GM19467 (cell line): ENCODE results near the gene SMARCA2.

Experiments used
- ATAC-seq: cut with Tn5 transposase; IDR thresholded peaks from one replicate; pipeline ENCODE4 v1.9.1; 2021; ENCODE audit warnings: mild to moderate bottlenecking, moderate library complexity; ENCODE audit not compliant: unreplicated experiment

Gene SMARCA2

DNA sequence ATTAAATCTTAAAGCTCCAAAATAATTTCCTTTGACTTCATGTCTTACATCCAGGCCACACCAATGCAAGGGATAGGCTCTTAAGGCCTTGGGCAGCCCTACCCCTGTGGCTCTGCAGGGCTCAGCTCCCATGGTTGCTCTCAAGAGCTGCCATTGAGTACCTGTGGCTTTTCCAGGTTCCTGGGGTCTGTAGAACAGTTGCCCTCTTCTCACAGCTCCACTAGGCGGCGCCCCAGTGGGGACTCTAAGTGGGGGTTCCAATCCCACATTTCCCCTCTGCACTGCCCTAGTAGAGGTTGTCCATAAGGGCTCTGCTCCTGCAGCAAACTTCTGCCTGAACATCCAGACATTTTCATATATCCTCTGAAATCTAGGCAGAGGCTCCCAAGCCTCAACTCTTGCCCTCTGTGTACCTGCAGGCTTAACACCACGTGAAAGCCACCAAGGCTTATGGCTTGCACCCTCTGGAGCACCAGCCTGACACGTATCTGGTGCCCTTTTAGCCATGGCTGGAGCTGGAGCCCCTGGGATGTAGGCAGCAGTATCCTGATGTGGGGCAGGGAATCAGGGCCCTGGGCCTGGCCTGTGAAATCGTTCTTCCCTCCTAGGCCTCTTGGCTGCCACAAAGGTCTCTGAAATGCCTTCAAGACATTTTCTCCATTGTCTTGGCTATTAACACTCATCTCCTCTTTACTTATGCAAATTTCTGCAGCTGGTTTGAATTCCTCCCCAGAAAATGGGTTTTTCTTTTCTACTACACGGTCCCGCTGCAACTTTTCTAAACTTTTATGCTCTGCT lies 185.1 kb downstream of the SMARCA2 start:
- ATAC-seq = no peak

DNA sequence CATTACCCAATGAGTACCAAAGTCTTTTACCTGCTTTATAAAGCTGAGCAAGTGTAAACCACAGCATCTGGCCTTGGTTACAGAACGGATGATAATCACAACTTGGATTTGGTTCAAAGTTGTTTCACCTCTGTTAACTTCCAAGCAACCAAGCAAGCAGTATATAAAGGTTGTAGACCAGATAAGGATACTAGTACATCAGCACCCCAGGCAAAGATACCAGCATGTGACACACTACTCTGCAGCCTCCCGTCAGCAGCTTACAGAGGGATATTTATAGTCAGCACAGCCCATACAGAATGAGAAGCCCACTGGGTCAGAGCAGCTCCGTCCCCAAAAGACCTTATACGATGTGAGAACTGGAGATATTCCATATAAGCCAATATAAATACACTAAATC lies 193.3 kb downstream of the SMARCA2 start:
- ATAC-seq = no peak

DNA sequence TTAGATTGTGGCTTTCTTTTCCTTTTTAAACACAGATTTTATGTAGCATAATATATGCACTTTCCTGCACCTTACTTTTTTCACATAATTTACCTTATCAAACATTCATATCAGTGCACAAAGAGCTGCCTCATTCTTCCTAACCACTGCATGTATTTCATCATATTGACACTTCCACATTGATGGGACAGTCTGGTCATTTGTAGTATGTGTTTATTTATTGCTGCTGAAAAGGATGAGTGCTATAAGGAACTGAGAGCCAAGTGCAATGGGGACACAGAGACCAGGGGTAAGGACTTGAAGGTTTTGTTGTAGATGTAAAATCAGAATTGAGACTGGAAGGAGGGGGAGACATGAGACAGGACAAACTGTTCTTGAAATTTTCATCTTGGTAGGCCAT lies 193.8 kb downstream of the SMARCA2 start:
- no peak for ATAC-seq

DNA sequence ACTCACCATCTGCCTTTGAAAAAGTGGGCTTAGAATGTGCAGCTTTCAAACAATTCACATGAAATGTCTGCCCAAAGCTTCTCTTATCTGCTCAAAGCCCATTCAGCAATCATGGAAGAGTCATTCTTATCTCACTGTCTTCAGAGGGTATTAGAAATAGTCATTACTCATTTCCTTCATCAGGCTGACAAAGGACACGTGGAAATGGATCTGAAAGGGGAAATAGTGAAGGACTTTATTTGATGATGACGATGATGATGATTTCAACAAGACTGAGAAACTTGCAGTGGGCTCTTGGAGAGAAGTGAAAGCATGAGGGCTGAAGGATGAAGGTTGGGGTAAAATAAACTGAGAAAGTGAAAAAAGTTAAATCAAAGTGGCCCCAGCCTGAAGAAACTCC lies 194.3 kb downstream of the SMARCA2 start:
- ATAC-seq = no peak

DNA sequence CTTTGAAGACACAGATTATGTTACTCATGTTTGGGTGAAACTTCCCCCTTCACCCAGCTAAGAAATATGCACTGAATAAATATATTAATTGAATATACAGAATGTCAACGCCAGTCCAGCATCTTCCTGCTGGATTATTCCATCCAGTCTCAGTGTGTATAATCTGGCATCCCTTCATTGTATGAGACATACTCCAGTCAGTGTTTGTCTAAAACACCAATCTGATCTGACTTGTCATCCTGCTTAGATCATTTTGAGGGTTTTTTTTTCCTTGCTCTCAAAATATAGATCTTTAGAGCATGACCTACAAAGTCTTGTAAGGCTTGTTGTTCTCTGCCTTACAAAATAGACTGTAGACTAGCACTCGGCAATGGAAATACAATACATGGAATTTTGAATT lies 195.1 kb downstream of the SMARCA2 start:
- ATAC-seq = no peak

DNA sequence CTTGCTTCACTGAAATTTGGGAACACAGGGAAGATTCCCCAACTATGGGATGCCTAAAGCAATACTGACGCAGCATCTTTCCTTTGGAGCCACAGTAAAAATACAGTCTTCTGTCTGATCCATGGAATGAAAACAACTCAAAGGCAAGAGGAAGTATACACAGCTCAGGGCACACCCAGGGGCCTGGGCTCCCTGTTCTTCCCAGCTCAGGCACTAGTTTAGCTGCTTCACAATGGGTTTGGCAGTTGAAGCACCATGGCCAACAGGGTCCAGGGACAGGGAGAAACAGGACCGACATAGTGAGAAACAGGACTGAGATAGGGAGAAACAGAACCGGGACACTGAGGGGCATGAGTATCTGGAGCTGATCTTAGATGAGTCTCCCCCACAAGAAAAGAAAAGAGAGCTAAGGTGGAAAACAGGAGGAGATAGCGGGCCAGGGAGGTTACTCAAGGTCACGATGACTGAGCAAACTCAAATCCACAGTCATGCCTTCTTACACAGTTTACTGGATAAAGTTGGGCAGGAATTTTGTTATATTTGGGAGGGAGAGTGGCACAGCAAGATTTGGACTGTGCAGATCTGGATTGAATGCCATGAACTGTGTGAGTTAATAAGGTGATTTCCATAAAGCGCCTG lies 198.8 kb downstream of the SMARCA2 start:
- ATAC-seq = no peak

DNA sequence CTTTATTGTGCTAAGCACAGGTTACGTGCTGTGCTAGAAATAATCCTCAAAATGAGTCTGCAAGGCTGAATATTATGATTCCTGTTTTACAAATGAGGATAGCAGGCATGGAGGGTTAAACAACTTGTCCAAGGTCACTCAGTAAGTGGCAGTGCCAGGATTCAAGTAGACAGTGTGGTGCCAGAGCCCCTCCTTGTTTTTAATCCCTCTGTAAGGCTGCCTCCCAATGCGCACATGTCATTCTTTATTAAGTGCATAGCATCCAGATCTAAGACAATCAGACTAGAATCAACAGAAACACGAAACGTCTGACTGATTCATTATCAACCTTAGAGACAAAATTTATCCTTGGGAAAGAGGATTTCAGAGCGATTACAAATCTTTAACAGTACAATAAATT lies 199.6 kb downstream of the SMARCA2 start:
- ATAC-seq = no peak

DNA sequence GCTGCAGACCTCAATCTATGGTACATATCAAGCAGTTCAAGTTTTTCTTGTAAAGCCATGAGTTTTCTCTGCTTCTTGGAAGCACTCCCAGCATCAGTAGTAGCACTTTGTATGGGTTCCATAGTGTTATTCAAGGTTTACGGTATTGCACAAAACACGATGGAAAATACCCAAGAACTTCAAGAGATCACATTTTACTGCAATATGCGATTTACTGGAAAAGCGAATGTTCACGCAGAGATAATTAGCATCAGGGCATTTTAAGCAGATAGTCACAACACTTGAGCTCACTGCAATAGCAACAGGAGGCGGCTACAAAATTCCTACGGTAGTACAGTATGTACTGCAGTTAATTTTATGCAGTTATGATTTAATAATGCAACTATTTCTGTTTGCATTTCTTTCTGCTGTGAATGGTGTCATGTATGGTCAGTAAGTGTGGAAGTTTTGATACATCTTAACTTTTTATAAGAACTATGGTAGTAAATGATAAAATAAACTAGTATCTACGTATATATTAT lies 200.8 kb downstream of the SMARCA2 start:
- no peak for ATAC-seq

DNA sequence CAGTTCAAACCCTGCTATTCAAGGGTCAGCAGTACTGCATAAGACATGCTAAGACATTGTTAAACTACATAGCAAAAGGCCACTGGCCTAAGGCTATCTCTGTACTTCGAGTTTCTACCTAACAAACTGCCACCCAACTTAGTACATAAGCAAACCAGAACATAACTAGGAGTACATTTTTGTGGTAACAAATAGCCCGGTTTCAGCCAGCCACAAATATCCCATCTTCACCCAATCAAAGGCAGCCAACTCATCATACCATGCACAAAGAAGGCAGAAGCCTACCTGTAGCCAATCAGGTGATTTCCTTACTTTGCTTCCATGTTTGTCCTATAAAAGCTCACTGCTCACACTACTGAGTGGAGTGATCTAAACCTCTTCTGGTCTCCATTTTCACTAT lies 201.4 kb downstream of the SMARCA2 start:
- no peak for ATAC-seq

DNA sequence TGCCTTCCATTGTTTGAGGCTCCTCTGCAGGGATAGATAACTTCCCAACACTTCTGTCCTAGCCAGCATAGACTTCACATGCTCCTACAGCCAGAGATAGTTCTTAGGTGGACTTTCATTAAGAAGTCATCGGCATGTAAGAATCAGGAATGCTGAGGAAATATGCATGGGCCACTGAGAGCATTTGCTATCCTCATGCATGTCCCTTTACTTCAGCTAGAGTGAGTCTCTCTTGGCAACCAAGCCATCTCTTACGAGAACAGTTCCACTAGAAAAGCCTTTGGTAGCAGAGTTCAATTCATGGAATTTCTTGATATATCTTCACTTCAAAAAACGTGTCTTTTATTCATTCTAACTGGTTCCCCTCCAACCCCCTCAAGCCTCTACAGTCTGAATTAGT lies 202.4 kb downstream of the SMARCA2 start:
- ATAC-seq = no peak

DNA sequence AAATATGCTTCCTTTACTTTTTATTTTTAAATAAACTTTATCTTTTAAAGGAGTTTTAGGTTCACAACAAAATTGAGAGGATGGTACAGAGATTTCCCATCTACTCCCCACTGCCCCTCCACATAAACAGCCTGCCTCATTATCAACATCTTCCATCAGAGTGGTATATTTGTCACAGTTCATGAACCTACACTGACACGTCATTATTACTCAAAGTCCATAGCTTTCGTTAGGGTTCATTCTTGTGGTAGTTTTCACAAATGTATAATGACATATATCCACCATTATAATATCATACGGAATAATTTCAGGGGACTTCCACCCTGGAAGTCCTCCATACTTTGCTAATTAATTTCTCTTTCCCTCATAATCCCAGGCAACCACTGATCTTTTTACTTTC lies 204.9 kb downstream of the SMARCA2 start:
- ATAC-seq = no peak

DNA sequence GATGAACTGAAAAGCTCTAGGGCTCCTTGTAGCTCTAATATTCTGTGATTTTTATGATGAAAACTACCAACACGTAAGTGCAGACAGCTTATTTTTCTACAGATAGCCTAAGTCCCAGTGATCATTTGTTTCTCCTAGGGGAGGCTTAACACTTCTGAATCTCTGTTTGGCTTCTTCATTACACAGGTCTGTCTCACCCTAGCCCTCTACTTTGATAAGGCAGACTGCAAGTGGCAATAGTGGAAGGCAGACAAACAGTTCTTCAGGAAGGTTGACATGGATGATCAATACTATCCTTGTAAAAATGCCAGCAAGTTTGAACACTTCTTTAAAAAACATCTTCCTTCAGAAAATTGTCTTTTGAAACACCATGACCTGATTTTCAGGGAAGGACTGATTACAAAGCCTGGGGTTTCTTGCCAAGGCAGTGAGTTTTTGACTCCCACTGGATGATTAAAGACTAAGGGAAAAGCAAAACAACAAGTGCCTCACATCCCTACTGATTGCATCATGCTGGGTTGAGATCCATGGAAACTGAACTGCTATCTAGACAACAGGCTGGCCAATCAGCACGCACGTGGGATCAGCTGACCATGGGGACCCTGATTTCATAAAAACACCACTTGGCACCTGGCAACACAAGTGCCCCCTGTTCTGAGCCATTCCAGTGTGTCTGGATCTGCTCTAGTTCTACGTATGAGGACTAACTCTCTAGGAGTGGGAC lies 212.2 kb downstream of the SMARCA2 start:
- ATAC-seq = no peak

DNA sequence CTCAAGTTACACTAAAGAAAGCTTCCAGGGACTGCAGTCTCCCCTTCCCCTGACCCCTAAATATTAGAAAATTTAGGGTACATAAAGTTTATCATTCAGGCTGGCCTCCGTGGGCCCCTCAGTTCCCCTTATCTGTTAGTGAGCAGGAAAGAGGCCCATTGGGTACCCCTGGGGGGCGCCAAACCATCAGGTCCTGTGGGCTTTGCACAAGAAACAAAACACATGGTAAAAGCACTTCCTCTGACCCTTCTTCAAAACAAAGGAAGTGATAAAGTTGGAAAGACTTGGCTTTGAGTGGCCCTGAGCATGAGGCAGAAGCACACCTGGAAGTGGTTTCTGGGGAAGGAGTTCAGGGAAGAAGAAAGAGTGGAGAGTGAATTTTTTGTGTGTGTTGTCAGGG lies 213.0 kb downstream of the SMARCA2 start:
- ATAC-seq = no peak

DNA sequence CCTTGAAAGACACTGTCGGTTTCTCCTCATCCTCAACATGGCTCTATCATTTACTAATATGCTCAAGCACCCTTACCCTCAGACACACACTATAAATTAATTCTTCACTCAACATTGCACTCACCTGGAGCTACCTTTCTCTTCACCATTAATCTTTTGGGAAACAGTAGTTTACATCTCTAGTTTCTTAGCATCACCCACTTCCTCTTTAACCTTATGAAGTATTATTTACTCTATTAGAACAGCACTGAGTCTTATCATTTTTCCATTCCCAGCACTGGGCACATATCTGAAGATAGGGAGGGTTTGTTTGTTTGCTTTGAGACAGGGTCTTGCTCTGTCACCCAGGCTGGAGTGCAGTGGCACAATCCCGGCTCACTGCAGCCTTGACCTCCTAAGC lies 213.5 kb downstream of the SMARCA2 start:
- no peak for ATAC-seq

DNA sequence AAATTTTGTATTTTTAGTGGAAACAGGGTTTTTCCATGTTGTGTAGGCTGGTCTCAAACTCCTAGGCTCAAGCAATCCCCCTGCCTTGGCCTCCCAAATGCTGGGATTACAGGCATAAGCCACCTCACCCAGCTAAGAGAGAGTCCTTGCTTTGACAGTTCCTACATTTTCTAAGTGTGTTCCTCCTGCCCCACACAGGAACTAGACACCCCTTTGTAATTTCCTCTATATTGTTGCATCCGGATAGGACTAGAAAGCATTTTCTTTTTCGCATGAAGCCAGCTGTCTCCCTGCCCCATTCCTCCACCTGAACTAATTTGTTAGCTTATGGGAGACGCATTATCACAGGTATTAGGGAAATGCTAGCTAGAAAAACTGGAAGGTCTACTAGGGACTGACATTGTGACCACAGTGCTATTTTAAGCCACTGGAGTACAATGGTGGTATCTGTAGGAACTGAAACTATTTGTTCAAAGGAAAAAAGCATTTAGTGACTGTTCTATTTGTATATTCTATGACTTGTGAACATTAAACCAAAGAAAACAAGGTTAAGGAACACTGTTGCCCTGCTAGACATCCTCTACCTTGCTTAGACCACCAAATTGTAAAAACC lies 214.1 kb downstream of the SMARCA2 start:
- peak; percentile 56 for ATAC-seq

DNA sequence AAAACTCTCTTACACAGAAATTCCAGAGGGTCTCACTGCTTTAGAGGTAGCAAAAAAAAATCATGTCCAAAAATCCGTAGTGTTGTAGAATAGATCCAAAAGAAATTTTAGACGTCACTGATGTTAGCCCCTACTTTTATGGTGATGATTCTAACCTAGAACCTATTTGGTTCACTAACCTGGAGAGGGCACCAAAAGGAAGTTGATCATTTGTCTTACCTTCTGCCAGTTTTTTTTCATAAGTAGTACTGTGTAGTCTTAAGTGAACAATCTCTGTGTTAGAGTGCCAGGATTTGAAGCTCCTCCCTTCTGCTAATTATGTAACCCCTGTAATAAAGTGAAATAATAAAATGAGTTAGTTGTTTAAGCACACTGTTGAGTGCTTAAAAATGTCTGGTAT lies 215.2 kb downstream of the SMARCA2 start:
- no peak for ATAC-seq

DNA sequence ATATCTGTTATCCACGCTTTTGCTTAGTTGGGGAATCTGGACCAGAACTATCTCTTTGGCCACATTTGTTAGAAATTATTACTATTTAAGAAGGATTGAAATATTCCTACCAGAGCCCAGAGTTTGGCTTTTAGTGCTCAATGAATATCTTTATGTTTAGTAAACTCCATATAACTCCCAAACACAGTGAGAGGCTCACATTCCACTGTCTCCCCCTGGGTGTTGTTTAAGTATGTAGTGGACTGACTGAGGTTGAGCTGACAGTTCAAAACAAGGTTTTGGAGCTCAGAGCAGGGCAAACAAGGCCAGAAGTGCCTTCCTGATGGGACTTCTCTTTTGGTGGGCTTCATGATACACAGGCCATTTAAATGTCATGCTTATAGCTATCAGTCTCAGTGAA lies 216.0 kb downstream of the SMARCA2 start:
- no peak for ATAC-seq

DNA sequence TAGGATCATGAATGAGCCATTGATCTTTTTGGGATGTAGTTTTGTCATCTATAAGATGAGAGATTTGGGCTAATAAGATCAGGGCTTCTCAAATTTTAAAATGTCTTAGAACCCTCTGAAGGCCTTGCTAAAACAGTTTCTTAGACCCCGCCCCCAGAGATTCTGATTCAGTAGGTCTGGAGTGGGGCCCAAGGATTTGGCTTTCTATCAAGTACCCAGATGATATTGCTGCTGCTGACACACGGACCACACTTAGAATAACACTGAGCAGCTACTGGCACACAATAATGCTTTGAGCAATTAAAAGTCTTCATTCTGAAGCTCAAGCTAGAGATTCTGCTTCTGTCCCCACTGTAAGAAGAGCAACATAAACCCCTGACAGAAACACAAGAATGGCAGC lies 216.7 kb downstream of the SMARCA2 start:
- no peak for ATAC-seq

DNA sequence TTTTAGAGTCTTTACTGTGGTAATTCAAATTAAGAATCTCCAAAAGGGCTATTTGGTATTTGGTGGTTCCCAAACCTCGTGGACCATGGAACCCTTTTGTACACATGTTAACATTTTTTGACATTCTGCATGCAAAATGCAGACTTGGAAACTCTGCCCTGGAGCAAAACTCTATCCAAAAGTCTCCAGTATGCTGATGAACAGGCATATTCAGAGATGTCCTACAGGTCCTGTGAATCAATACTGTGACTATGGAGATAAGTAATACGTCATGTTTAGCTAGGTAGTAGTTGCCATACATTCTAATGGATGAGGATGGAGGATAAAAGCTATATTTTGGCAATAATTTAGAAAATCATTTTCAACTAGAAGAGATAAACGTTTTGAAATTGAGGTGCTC lies 218.1 kb downstream of the SMARCA2 start:
- no peak for ATAC-seq

DNA sequence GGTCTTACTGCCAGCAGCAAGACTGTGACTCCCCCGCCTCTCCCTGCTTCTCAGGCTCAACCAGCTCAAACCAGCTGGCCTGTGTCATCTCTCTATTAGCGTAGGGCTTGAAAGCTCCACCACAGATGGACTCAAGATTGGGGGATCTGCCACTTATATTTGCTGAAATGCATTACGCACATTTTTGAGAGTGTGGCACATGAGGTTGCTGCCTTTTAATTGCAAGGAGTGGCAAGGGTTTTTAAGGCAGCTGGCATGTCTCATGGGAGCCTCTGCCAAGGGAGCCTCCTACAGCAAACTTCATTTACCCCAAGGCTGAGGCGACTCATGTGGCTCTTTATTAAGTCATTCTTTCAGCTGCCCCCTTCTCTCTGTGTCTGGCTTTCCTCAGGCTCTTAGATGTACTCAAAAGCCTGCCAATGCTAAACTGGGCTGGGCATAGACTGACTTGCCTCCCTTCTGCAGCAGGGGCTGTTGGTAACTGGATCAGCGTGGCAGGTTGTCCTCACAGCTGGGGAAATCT lies 219.3 kb downstream of the SMARCA2 start:
- no peak for ATAC-seq

DNA sequence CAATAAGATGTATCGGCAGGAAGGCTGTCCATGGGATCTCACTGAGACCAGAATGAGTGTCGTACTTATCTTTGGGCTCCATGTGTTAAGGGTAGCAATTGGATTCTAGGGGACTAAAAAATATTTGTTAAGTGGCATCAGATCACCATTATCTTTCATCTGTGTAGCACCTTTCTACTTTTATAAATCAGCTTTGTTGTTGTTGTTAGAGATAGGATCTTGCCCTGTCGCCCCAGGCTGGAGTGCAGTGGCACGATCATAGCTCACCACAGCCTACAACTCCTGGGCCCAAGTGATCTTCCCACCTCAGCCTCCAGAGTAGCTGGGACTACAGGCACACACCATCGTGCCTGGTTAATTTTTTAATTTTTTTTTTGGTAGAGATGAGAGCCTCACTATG lies 220.5 kb downstream of the SMARCA2 start:
- no peak for ATAC-seq
